WTC11 (cell line): ENCODE data around the gene HLA-F. TPM values are rescaled to one million over a fixed set of nuclear protein-coding genes. Genes with fewer than 3 reads are reported as not detected.

Experiments
- ATAC-seq: fragments of 200-7000 bp; cut with Tn5 transposase; 2 replicates; pipeline ENCODE4 v1.10.0; 2021; ENCODE audit warnings: mild to moderate bottlenecking, moderate library complexity
- CTCF ChIA-PET: fragments of 300-600 bp; sonication (Branson Sonifier 250); formaldehyde crosslinking; loops from one replicate; lab custom pipeline; 2021; ENCODE audit warnings: antibody characterized with exemption; lab: Charles Lee
- POLR2A ChIA-PET: fragments of 350-600 bp; sonication (Branson Sonifier 250); formaldehyde crosslinking; loops from one replicate; lab custom pipeline; 2021; ENCODE audit warnings: antibody characterized with exemption; lab: Charles Lee
- DNase-seq: peaks from one replicate; pipeline ENCODE4 v3.0.0; 2021; ENCODE audit warnings: low spot score
- H3K27ac Mint-ChIP-seq: 2 replicates; pipeline ENCODE4 v1.8.0; 2021; ENCODE audit warnings: mixed read lengths
- H3K27me3 Mint-ChIP-seq: 2 replicates; pipeline ENCODE4 v1.8.0; 2021; ENCODE audit warnings: low read depth, mild to moderate bottlenecking, moderate library complexity, mixed read lengths
- H3K36me3 Mint-ChIP-seq: 2 replicates; pipeline ENCODE4 v1.8.0; 2021; ENCODE audit warnings: mixed read lengths
- H3K4me1 Mint-ChIP-seq: 2 replicates; pipeline ENCODE4 v1.8.0; 2022; ENCODE audit warnings: mixed read lengths
- H3K4me3 Mint-ChIP-seq: 2 replicates; pipeline ENCODE4 v1.8.0; 2021; ENCODE audit warnings: mild to moderate bottlenecking, moderate library complexity, mixed read lengths
- H3K9me3 Mint-ChIP-seq: 2 replicates; pipeline ENCODE4 v1.8.0; 2021; ENCODE audit warnings: mixed read lengths
- CBFB ChIP-seq: sonication (generic); formaldehyde crosslinking; IDR thresholded peaks from 2 replicates; pipeline ENCODE4 v1.8.1; 2022; ENCODE audit warnings: mild to moderate bottlenecking, low read depth, missing genetic modification reagents
- CDX4 ChIP-seq: fragments of 250-450 bp; sonication (Bioruptor Pico); IDR thresholded peaks from 2 replicates; pipeline ENCODE4 v1.9.0; 2021; ENCODE audit warnings: moderate library complexity, mild to moderate bottlenecking, inconsistent platforms, borderline replicate concordance
- E2F5 ChIP-seq: sonication (generic); formaldehyde crosslinking; IDR thresholded peaks from 2 replicates; pipeline ENCODE4 v1.8.1; 2022; ENCODE audit warnings: mild to moderate bottlenecking, moderate library complexity, missing genetic modification reagents
- ERG ChIP-seq: fragments of 250-450 bp; sonication (Bioruptor Pico); IDR thresholded peaks from 2 replicates; pipeline ENCODE4 v1.8.0; 2021; ENCODE audit warnings: mild to moderate bottlenecking
- FOXP4 ChIP-seq: sonication (generic); formaldehyde crosslinking; IDR thresholded peaks from 2 replicates; pipeline ENCODE4 v1.8.0; 2022; ENCODE audit warnings: mild to moderate bottlenecking, missing genetic modification reagents
- GTF2I ChIP-seq: fragments of 250-450 bp; sonication (Bioruptor Pico); conservative IDR thresholded peaks from 2 replicates; pipeline ENCODE4 v1.4.0; 2021; ENCODE audit warnings: mild to moderate bottlenecking
- IRF1 ChIP-seq: sonication (generic); formaldehyde crosslinking; IDR thresholded peaks from 2 replicates; pipeline ENCODE4 v1.8.0; 2023; ENCODE audit warnings: missing genetic modification reagents
- MAX ChIP-seq: sonication (generic); formaldehyde crosslinking; IDR thresholded peaks from 2 replicates; pipeline ENCODE4 v1.8.0; 2022; ENCODE audit warnings: mild to moderate bottlenecking, missing genetic modification reagents
- NR2C2 ChIP-seq: sonication (generic); formaldehyde crosslinking; IDR thresholded peaks from 2 replicates; pipeline ENCODE4 v1.8.0; 2022; ENCODE audit warnings: mild to moderate bottlenecking, missing genetic modification reagents
- OVOL2 ChIP-seq: fragments of 250-450 bp; sonication (Bioruptor Pico); IDR thresholded peaks from 2 replicates; pipeline ENCODE4 v1.9.0; 2021; ENCODE audit warnings: mild to moderate bottlenecking, borderline replicate concordance
- PRRX2 ChIP-seq: fragments of 250-450 bp; sonication (Bioruptor Pico); IDR thresholded peaks from 2 replicates; pipeline ENCODE4 v1.8.0; 2021; ENCODE audit warnings: mild to moderate bottlenecking
- SP1 ChIP-seq: sonication (generic); formaldehyde crosslinking; conservative IDR thresholded peaks from 2 replicates; pipeline ENCODE4 v1.8.1; 2022; ENCODE audit warnings: missing genetic modification reagents
- TCF7 ChIP-seq: sonication (generic); formaldehyde crosslinking; IDR thresholded peaks from 2 replicates; pipeline ENCODE4 v1.8.0; 2022; ENCODE audit warnings: mild to moderate bottlenecking, low read depth, missing genetic modification reagents, moderate library complexity
- TEAD4 ChIP-seq: sonication (generic); formaldehyde crosslinking; IDR thresholded peaks from 2 replicates; pipeline ENCODE4 v1.8.0; 2022; ENCODE audit warnings: mild to moderate bottlenecking, missing genetic modification reagents
- ZBTB21 ChIP-seq: sonication (generic); formaldehyde crosslinking; IDR thresholded peaks from 2 replicates; pipeline ENCODE4 v1.8.1; 2023; ENCODE audit warnings: mild to moderate bottlenecking, missing genetic modification reagents, borderline replicate concordance
- ZMAT4 ChIP-seq: fragments of 250-450 bp; sonication (Bioruptor Pico); IDR thresholded peaks from 2 replicates; pipeline ENCODE4 v1.9.0; 2021; ENCODE audit warnings: mild to moderate bottlenecking
- ZNF219 ChIP-seq: sonication (generic); formaldehyde crosslinking; IDR thresholded peaks from 2 replicates; pipeline ENCODE4 v1.8.0; 2023; ENCODE audit warnings: missing genetic modification reagents, mild to moderate bottlenecking, borderline replicate concordance
- ZNF281 ChIP-seq: sonication (generic); formaldehyde crosslinking; IDR thresholded peaks from 2 replicates; pipeline ENCODE4 v1.8.0; 2023; ENCODE audit warnings: mild to moderate bottlenecking, missing genetic modification reagents
- ZNF317 ChIP-seq: sonication (generic); formaldehyde crosslinking; IDR thresholded peaks from 2 replicates; pipeline ENCODE4 v1.8.1; 2023; ENCODE audit warnings: low read depth, mild to moderate bottlenecking, moderate library complexity, missing genetic modification reagents, borderline replicate concordance
- ZNF425 ChIP-seq: fragments of 250-450 bp; sonication (Bioruptor Pico); conservative IDR thresholded peaks from 2 replicates; pipeline ENCODE4 v1.9.0; 2021; ENCODE audit warnings: mild to moderate bottlenecking
- total RNA-seq: library from RNA; stranded (reverse); gene quantifications from 3 replicates; pipeline ENCODE4 v1.2.3, GENCODE V29; 2021

Gene HLA-F
- total RNA-seq, 1 experiment from 2014 or later = 7.5 TPM

- TF ChIP-seq NR2C2 (no peak), PRRX2 (CRISPR knock-in tag) (no peak), ZNF219 (CRISPR knock-in tag) (no peak), ZBTB21 (CRISPR knock-in tag) (no peak), ZNF281 (CRISPR knock-in tag) (0 out of 2 replicates have a peak, but pooled peaks have one; percentile 10), TCF7 (CRISPR knock-in tag) (no peak), OVOL2 (CRISPR knock-in tag) (no peak), GTF2I (CRISPR knock-in tag) (no peak), E2F5 (CRISPR knock-in tag) (no peak), MAX (peak; percentile 53; the same call in 1 of the 2 replicates), IRF1 (no peak), CDX4 (no peak), FOXP4 (CRISPR knock-in tag) (peak; percentile 84; the same call in 1 of the 2 replicates), TEAD4 (CRISPR knock-in tag) (no peak), ZNF425 (no peak), CBFB (no peak), SP1 (CRISPR knock-in tag) (no peak; the same call in 1 of the 2 replicates)
Observed at GRCh38 chr6:29759457-29759856, 36.2 kb downstream of the HLA-F start (continued).

GRCh38 chr6:29760328-29760727 lies 37.1 kb downstream of the HLA-F start:
- DNase-seq (no peak), ATAC-seq (no peak)
- ChIA-PET POLR2A (interaction anchor here (0.6 kb wide), 1 partner anchor 519 kb away, joined by 3 read pairs; no protein-coding TSS in a partner anchor), CTCF (interaction anchor here (0.6 to 4.0 kb wide), 5 partner anchors 11 to 113 kb away, joined by 3 to 20 read pairs (median 9); no protein-coding TSS in a partner anchor)
- H3K36me3 Mint-ChIP-seq = no peaks in the 10 kb centered on the region
- H3K4me3 Mint-ChIP-seq = no peak overlapping the region
- peaks cover 59% of the 10 kb centered on the region for H3K4me1 Mint-ChIP-seq
- H3K9me3 Mint-ChIP-seq = peaks cover 8% of the 10 kb centered on the region; the same call in 1 of the 2 replicates
- peaks cover under 1% of the 10 kb centered on the region for H3K27me3 Mint-ChIP-seq
- H3K27ac Mint-ChIP-seq = peak overlapping the region; percentile 94
- no peak for TF ChIP-seq ERG
- TF ChIP-seq ZNF317 = peak; percentile 83
- no peak for TF ChIP-seq ZMAT4 (CRISPR knock-in tag)
- no peak for TF ChIP-seq FOXP4 (CRISPR knock-in tag)
